Esophagus squamous epithelium (tissue), 4 donors: ENCODE data around the gene SLC25A19.

Experiments used
- CTCF ChIP-seq, 6 experiments: fragments of 450-650 bp in 4 of 6; fragments of 200-600 bp in 2 of 6; sonication (generic) in 2 of 6; IDR thresholded peaks; one replicate each; pipeline ENCODE4 v1.5.1; 2016 to 2019; ENCODE audit warnings: antibody characterized with exemption in 6 of 6, mild to moderate bottlenecking in 4 of 6, moderate library complexity in 4 of 6
- POLR2A ChIP-seq, 4 donors: fragments of 450-650 bp; IDR thresholded peaks; one replicate each; pipeline ENCODE4 v1.6.1; 2017; ENCODE audit warnings: antibody characterized with exemption in 4 of 4, mild to moderate bottlenecking in 4 of 4, moderate library complexity in 3 of 4

GRCh38 chr17:75338335-75338734 lies 49.1 kb upstream of the SLC25A19 start:
- TF ChIP-seq CTCF (IDR thresholded peaks at IDR 0.05) = no peak
- TF ChIP-seq POLR2A (IDR thresholded peaks at IDR 0.05) = no peak
